Upper lobe of left lung (tissue), 4 donors: Measurements from ENCODE around the gene NME3.

Experiments
- CTCF ChIP-seq, 6 experiments: fragments of 450-650 bp in 4 of 6; fragments of 200-600 bp in 2 of 6; sonication (generic) in 2 of 6; IDR thresholded peaks; one replicate each; pipeline ENCODE4 v1.5.1; 2016 to 2019; ENCODE audit warnings: antibody characterized with exemption in 6 of 6
- EP300 ChIP-seq, 4 donors: sonication (generic); formaldehyde crosslinking; IDR thresholded peaks; one replicate each; pipeline ENCODE4 v1.5.1; 2017; ENCODE audit warnings: antibody characterized with exemption in 4 of 4, control low read depth in 2 of 4
- POLR2A ChIP-seq, 4 donors: fragments of 450-650 bp; IDR thresholded peaks; one replicate each; pipeline ENCODE4 v1.5.1; 2016 to 2017; ENCODE audit warnings: antibody characterized with exemption in 4 of 4, mild to moderate bottlenecking in 2 of 4

GRCh38 chr16:1784977-1785845 is 13.9 kb upstream of the NME3 start:
- TF ChIP-seq CTCF (IDR thresholded peaks at IDR 0.05) (no peak), EP300 (IDR thresholded peaks at IDR 0.05) (no peak), POLR2A (IDR thresholded peaks at IDR 0.05) (no peak)
